Astrocyte of the cerebellum (primary cell): ENCODE data around the gene HMGN3.

Experiments
- DNase-seq: peaks from one replicate; pipeline ENCODE4 v3.0.0-alpha.2; 2011; ENCODE audit warnings: low read depth
- H3K4me3 ChIP-seq: 2 replicates; pipeline ENCODE4 v1.5.1; 2011; ENCODE audit warnings: mild to moderate bottlenecking, low read depth, low read length, moderate library complexity
- in situ Hi-C: cut with HindIII; loops from 2 replicates; pipeline ENCODE4 v1.10.0; 2017; ENCODE audit warnings: low sequenced_read_pairs
- TF ChIP-seq, protein P1 (sequence below): IDR thresholded peaks from 2 replicates; pipeline ENCODE4 v1.5.1; 2012; ENCODE audit warnings: low read length, low read depth, moderate library complexity, mild to moderate bottlenecking; ENCODE audit errors: missing control alignments

HMGN3 gene

DNA sequence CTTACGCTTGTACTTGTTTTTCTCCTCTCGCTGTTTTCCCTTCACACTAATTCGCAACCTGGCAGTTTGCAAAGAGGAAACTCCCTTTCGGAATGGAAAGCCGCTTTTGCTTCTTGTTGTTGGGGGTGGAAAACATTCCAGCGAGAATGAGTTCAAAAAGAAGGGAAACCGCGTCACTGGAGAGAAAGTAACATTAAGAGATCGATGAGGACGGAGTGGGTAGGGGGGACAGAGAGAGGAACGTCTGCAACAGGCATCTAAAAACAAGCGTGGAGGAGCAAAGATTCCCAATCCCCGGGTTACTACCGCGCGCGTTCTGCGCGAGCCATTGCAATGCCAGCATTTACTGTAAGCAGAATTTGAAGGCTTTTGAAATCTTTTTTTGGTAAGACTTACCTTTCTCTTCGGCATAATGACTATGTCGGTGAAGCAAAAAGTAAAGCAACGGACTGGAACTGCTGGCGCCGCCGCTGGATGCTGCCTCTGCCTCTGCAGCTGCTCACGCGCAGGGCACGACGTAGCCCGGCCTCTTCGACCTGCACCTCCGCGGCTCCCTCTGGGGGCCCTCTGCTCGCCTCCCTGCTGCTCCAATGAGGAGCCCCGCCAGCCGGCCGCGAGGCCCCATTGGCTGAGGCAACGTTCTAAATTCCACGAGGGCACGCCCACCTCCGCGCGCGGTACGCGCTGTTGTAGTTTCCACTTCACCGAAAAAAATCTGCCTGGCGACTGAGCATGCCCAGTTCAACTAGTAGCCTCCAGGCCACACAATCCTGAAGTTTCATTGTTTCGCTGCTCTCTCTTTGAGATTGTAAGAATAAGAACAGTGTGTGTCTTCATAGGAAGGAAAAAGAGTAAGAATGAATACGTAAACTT is at the start of gene HMGN3:
TSS of gene HMGN3 (minus strand) at position 533 of the 873 bp plus-strand sequence.
- DNase-seq: peak; percentile 76
- in situ Hi-C loops: no loop called here
- H3K4me3 ChIP-seq: peak within 1 kb of the TSS; percentile 79
- TF ChIP-seq, protein P1, sequence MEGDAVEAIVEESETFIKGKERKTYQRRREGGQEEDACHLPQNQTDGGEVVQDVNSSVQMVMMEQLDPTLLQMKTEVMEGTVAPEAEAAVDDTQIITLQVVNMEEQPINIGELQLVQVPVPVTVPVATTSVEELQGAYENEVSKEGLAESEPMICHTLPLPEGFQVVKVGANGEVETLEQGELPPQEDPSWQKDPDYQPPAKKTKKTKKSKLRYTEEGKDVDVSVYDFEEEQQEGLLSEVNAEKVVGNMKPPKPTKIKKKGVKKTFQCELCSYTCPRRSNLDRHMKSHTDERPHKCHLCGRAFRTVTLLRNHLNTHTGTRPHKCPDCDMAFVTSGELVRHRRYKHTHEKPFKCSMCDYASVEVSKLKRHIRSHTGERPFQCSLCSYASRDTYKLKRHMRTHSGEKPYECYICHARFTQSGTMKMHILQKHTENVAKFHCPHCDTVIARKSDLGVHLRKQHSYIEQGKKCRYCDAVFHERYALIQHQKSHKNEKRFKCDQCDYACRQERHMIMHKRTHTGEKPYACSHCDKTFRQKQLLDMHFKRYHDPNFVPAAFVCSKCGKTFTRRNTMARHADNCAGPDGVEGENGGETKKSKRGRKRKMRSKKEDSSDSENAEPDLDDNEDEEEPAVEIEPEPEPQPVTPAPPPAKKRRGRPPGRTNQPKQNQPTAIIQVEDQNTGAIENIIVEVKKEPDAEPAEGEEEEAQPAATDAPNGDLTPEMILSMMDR: no peak

DNA sequence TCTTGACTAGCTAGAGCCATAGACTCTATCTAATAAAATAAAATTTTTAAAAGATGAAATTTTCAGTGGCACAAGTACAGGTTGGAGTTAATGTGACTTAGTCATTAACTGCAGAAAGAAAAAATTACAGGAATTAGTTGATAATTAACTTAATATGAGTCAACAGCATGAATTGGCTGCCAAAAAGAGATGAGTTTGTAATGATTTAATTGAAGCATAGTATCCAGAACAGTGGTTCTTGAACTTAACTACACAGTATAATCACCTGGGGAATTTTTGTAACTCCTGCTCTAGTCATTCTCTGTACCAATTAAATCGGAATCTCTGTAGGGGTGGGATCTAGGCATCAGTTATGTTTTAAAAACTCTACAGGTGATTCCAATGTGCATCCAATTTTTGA is 46.3 kb upstream of the HMGN3 start:
- H3K4me3 ChIP-seq: no peak overlapping the region
- TF ChIP-seq, protein P1: no peak
- DNase-seq: no peak
- in situ Hi-C loops: no loop called here

DNA sequence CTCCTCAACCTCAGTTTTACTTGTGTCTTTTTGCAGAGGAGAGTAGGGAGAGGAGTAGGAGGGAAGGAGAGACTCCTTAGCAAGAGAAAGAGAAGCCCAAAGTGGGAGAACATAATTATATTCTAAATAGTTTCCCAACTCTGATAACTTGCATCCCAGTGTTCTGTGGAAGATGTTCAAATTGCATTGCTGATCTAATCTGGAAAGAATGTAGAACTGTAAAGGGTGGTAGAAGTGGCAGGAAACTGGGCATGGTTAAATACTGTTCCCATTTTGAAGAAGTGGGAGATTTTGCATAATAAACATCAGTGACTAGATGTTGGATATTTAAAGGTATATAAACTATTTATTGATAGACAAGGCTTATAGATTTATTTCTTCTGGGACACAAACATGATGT is 42.6 kb upstream of the HMGN3 start:
- H3K4me3 ChIP-seq: no peak overlapping the region
- in situ Hi-C loops: no loop called here
- TF ChIP-seq, protein P1: no peak
- no peak for DNase-seq

DNA sequence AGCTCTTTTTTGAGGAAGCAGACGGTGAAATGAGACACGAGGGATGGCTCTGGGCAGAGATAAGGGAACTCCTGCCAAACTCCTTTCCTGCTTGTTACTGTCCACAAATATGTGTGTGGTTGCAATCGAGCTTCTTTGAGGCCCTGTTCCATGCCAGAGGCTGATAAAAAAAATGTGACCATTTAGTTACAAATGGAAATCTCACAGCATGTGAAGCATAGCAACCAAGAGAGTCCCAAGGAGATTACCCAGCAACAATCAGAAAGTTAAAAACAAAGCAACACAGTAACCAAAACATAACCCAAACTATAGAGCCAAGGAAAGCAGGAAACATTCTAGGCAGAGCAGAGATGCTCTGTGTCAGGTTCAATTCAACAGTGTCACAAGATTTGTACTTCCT is 35.4 kb upstream of the HMGN3 start:
- H3K4me3 ChIP-seq: no peak overlapping the region
- DNase-seq: peak; percentile 82
- in situ Hi-C loops: no loop called here
- TF ChIP-seq, protein P1: no peak

DNA sequence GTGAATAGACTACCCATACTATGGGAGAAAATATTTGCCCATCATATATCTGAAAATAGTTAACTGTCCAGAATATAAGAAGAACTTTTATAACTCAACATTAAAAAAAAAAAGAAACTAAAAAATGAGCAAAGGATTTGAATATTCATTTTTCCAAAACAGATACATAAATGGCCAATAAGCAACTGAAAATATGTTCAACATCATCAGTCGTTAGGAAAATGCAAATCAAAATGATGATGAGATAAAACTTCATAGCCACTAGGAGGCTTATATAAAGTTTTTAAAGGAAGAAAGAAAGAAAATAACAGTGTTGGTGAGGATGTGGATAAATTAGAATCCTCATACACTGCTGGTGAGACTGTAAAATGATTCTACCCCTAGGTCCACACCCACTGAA is 32.6 kb upstream of the HMGN3 start:
- in situ Hi-C loops: no loop called here
- TF ChIP-seq, protein P1: no peak
- no peak overlapping the region for H3K4me3 ChIP-seq
- DNase-seq: no peak

DNA sequence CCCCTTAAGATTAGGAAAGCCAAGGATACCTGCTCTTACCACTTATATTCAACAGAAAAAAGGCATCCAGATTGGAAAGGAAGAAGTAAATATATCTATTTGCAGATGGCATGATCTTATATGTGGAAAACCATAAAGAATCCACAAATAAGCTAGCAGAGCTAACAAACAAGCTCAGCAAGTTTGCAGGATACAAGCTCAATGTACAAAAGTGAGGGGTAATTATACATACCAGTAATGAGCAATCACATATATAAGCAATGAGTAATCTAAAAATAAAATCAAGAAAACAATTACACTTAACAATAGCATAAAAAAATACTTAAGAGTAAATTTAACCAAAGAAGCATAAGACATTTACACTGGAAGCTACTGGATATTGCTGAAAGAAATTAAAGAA is 31.6 kb upstream of the HMGN3 start:
- TF ChIP-seq, protein P1: no peak
- no peak overlapping the region for H3K4me3 ChIP-seq
- no peak for DNase-seq
- in situ Hi-C loops: no loop called here
